Endothelial cell of umbilical vein (primary cell): ENCODE measurements around the gene ETNK1.
A peak's percentile ranks its signal among the peaks of the same experiment; 100 is the strongest.

ENCODE experiments used
- EZH2 ChIP-seq: IDR thresholded peaks from 2 replicates; pipeline ENCODE4 v1.6.1; 2012; ENCODE audit warnings: borderline replicate concordance, low read depth, mild to moderate bottlenecking, moderate library complexity, low read length, inconsistent platforms; ENCODE audit not compliant: severe bottlenecking
- FOS ChIP-seq: IDR thresholded peaks from 2 replicates; pipeline ENCODE4 v1.6.1; 2011; ENCODE audit warnings: mild to moderate bottlenecking, low read length, moderate library complexity, borderline replicate concordance; ENCODE audit not compliant: insufficient read depth
- GATA2 ChIP-seq: IDR thresholded peaks from 2 replicates; pipeline ENCODE4 v1.7.0; 2011; ENCODE audit warnings: low read depth, mild to moderate bottlenecking, moderate library complexity, mixed read lengths, low read length; ENCODE audit not compliant: insufficient read length, insufficient read depth
- POLR2AphosphoS5 ChIP-seq: IDR thresholded peaks from 2 replicates; pipeline ENCODE4 v1.6.1; 2012; ENCODE audit warnings: low read depth, mild to moderate bottlenecking, control low read depth, low read length, moderate library complexity; ENCODE audit not compliant: insufficient read depth
- TF ChIP-seq, protein P1 (sequence below), 2 donors: IDR thresholded peaks; 1 replicate in 1 of 2; 2 replicates in 1 of 2; pipeline ENCODE4 v1.5.1; 2011; ENCODE audit warnings: low read length in 2 of 2, mild to moderate bottlenecking in 2 of 2, moderate library complexity in 2 of 2, control low read depth in 1 of 2, inconsistent platforms in 1 of 2, low read depth in 1 of 2; ENCODE audit not compliant: insufficient read depth in 1 of 2; ENCODE audit errors: extremely low read depth in 1 of 2

DNA sequence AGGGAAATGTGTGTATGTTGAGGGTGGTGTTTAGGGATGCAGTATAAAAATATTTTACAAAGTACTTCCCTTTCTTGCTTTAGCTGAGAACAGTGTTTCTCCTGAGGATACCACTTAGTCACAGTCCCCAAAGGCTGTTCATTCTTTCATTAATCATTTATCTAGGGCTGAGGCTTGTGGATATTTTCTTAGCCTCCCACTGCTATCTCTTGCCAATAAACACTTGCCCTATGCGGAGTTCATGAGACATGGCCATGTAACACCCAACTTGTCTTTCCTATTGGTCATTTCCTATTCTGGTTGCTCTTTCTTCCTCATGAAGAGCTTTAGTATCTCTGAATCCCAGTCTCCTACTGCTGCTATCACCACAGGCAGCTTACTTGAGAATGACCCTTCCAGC is 75.1 kb downstream of the ETNK1 start:
- no peak for TF ChIP-seq FOS
- TF ChIP-seq EZH2, result no peak
- peak; percentile 41 for TF ChIP-seq GATA2
- TF ChIP-seq POLR2AphosphoS5, result no peak
- TF ChIP-seq, protein P1, sequence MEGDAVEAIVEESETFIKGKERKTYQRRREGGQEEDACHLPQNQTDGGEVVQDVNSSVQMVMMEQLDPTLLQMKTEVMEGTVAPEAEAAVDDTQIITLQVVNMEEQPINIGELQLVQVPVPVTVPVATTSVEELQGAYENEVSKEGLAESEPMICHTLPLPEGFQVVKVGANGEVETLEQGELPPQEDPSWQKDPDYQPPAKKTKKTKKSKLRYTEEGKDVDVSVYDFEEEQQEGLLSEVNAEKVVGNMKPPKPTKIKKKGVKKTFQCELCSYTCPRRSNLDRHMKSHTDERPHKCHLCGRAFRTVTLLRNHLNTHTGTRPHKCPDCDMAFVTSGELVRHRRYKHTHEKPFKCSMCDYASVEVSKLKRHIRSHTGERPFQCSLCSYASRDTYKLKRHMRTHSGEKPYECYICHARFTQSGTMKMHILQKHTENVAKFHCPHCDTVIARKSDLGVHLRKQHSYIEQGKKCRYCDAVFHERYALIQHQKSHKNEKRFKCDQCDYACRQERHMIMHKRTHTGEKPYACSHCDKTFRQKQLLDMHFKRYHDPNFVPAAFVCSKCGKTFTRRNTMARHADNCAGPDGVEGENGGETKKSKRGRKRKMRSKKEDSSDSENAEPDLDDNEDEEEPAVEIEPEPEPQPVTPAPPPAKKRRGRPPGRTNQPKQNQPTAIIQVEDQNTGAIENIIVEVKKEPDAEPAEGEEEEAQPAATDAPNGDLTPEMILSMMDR (IDR thresholded peaks at IDR 0.05; ENCODE audit: extremely low read depth in 1 of 2, insufficient read depth in 1 of 2, low read depth in 1 of 2, low read length in 2 of 2), result no peak
